CD8-positive, alpha-beta memory T cell (primary cell): ENCODE measurements around the gene ELK3. TPM values are rescaled to one million over a fixed set of nuclear protein-coding genes. Genes with fewer than 3 reads are reported as not detected.

ENCODE experiments used
- CTCF ChIA-PET: fragments of 350-600 bp; sonication (Branson Sonifier 250); formaldehyde crosslinking; loops from one replicate; lab custom pipeline; 2021; ENCODE audit warnings: antibody characterized with exemption; lab: Charles Lee
- POLR2A ChIA-PET: fragments of 350-600 bp; sonication (Branson Sonifier 250); formaldehyde crosslinking; loops from one replicate; lab custom pipeline; 2021; ENCODE audit warnings: antibody characterized with exemption; lab: Charles Lee
- DNase-seq, 5 donors: peaks; one replicate each; pipeline versions ENCODE4 v3.0.0 to v3.0.0-alpha.2; 2020 to 2022; ENCODE audit warnings: mixed read lengths in 1 of 5
- H3K27ac ChIP-seq: one replicate; pipeline ENCODE4 v1.7.0; 2013; ENCODE audit warnings: low read depth, mild to moderate bottlenecking, low read length, moderate library complexity
- H3K27me3 ChIP-seq: 2 replicates; pipeline ENCODE4 v1.7.0; 2013; ENCODE audit warnings: low read length, mild to moderate bottlenecking; ENCODE audit not compliant: insufficient read depth, poor library complexity, severe bottlenecking
- H3K36me3 ChIP-seq: 2 replicates; pipeline ENCODE4 v1.7.0; 2013; ENCODE audit warnings: mild to moderate bottlenecking, low read length, moderate library complexity; ENCODE audit not compliant: insufficient read depth
- H3K4me1 ChIP-seq: 2 replicates; pipeline ENCODE4 v1.7.0; 2013; ENCODE audit warnings: mild to moderate bottlenecking, low read length, moderate library complexity; ENCODE audit not compliant: insufficient read depth
- H3K4me3 ChIP-seq: 2 replicates; pipeline ENCODE4 v1.7.0; 2013; ENCODE audit warnings: mild to moderate bottlenecking, low read length
- H3K9me3 ChIP-seq: 2 replicates; pipeline ENCODE4 v1.7.0; 2013; ENCODE audit warnings: mild to moderate bottlenecking, low read length
- H3K27ac Mint-ChIP-seq, 8 donors: one replicate each; pipeline ENCODE4 v1.8.0; 2020 to 2021; ENCODE audit warnings: mixed read lengths in 8 of 8, mild to moderate bottlenecking in 6 of 8, inconsistent platforms in 3 of 8, moderate library complexity in 3 of 8
- H3K27me3 Mint-ChIP-seq, 2 donors: one replicate each; pipeline ENCODE4 v1.8.0; 2020 to 2021; ENCODE audit warnings: mixed read lengths in 2 of 2, mild to moderate bottlenecking in 1 of 2, moderate library complexity in 1 of 2
- H3K36me3 Mint-ChIP-seq, 3 donors: one replicate each; pipeline ENCODE4 v1.8.0; 2020 to 2021; ENCODE audit warnings: mixed read lengths in 3 of 3, inconsistent platforms in 1 of 3, mild to moderate bottlenecking in 1 of 3
- H3K4me1 Mint-ChIP-seq, 3 donors: one replicate each; pipeline ENCODE4 v1.8.0; 2020 to 2021; ENCODE audit warnings: mixed read lengths in 3 of 3, inconsistent platforms in 1 of 3, mild to moderate bottlenecking in 1 of 3
- H3K4me3 Mint-ChIP-seq, 7 donors: one replicate each; pipeline ENCODE4 v1.8.0; 2020 to 2021; ENCODE audit warnings: mixed read lengths in 7 of 7, mild to moderate bottlenecking in 6 of 7, moderate library complexity in 4 of 7, inconsistent platforms in 2 of 7
- H3K9me3 Mint-ChIP-seq, 5 donors: one replicate each; pipeline ENCODE4 v1.8.0; 2020 to 2022; ENCODE audit warnings: mixed read lengths in 5 of 5, mild to moderate bottlenecking in 3 of 5, moderate library complexity in 2 of 5, inconsistent platforms in 1 of 5
- polyA plus RNA-seq: library from polyadenylated mRNA; unstranded; fragments of 300-500 nt; fragmentation: Illumina TruSeq; gene quantifications from one replicate; pipeline ENCODE4 v1.2.3, GENCODE V29; 2021
- total RNA-seq, 2 experiments: library from RNA; stranded (reverse); gene quantifications; one replicate each; pipeline ENCODE4 v1.2.3, GENCODE V29; 2021

Gene ELK3
- total and polyA plus RNA-seq, 3 experiments from 2014 or later = 24.0 to 44.3 (median 28.4) TPM

DNA sequence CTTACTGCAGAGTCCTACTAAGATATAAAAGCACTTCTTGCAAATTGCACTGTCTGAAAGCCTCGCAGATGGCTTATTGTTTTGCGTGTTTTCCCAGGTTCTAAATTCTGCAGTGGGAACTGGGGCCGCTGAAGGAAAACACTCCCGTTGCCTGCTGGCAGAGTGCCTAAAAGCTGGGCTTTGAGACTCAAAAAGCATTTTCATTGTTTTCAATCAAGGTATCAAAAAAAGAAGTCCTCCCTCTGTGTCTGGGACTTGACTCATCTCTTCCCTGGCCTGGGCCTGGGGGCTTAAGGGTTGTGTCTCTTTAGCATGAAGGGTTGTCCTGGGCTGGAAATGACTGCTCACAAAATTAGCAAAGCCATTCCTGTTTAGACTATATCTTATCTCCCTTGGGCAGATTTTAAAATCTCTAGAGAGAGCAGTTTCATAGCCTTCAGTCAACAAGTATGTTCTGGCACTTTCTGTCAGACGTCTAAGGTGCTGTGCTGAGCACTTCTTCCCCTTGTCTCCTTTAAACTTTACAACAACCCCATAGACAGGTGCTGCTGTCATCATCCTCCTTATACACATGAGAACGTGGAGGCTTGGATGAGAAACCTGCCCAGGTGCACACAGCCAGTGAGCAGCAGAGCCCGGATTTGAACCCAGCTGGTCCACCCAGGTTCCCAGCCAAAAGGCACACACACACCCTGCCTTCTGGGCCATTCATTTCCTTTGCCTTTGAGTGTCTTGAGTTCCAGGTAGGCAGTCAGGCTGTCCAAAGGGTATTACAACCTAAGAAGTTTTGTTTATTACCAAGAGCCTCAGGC is 31.1 kb downstream of the ELK3 start:
- CTCF ChIA-PET = interaction anchor here (0.6 kb wide), 1 partner anchor 10 kb away, joined by 3 read pairs; no protein-coding TSS in a partner anchor
- no peak overlapping the region for H3K27ac ChIP-seq

DNA sequence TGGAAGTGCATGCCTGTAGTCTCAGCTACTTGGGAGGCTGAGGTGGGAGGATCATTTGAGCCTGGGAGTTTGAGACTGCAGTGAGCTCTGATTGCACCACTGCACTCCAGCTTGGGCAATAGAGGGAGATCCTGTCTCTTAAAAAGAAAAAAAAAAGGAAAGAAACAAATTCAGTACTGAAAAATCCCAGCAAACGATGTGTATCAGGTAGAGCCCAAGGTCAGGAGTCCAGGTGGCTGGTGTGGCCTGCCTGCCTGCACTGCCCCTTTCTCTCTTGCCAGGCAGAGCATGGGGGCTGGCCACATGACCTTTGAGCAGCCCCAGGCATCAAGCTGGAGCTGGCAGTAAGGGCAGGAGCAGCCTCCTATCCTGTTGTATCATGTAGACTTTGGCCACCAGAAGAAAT is 31.8 kb downstream of the ELK3 start:
- Mint-ChIP-seq H3K4me1 (peaks cover 26 to 41% (median 39%) of the 10 kb centered on the region in 3 donors), H3K36me3 (peaks cover 0 to 60% (median 18%) of the 10 kb centered on the region in 3 donors), H3K4me3 (peak overlapping the region in 2 of 7 donors; percentile 36 to 49), H3K9me3 (no peaks in the 10 kb centered on the region), H3K27me3 (no peaks in the 10 kb centered on the region), H3K27ac (peak overlapping the region in 6 of 8 donors; percentile 45 to 94 (median 88))
- H3K27me3 ChIP-seq = no peaks in the 10 kb centered on the region
- H3K27ac ChIP-seq = no peak overlapping the region
- H3K4me3 ChIP-seq = no peak overlapping the region
- POLR2A ChIA-PET = no interaction called here
- no peak for DNase-seq
- no peaks in the 10 kb centered on the region for H3K9me3 ChIP-seq
- H3K4me1 ChIP-seq = no peaks in the 10 kb centered on the region
- no peaks in the 10 kb centered on the region for H3K36me3 ChIP-seq
- CTCF ChIA-PET = no interaction called here

More for the DNA sequence above, 31.1 kb downstream of the ELK3 start:
- POLR2A ChIA-PET = no interaction called here
- Mint-ChIP-seq H3K4me3 (peak overlapping the region in 1 of 7 donors; percentile 49), H3K4me1 (peaks cover 26 to 42% (median 39%) of the 10 kb centered on the region in 3 donors), H3K9me3 (no peaks in the 10 kb centered on the region), H3K27ac (peak overlapping the region in 7 of 8 donors; percentile 50 to 94 (median 77)), H3K27me3 (no peaks in the 10 kb centered on the region), H3K36me3 (peaks cover 0 to 60% (median 18%) of the 10 kb centered on the region in 3 donors)
- no peaks in the 10 kb centered on the region for H3K9me3 ChIP-seq
- no peaks in the 10 kb centered on the region for H3K27me3 ChIP-seq
- H3K36me3 ChIP-seq = no peaks in the 10 kb centered on the region
- no peak overlapping the region for H3K4me3 ChIP-seq
- no peak for DNase-seq
- no peaks in the 10 kb centered on the region for H3K4me1 ChIP-seq

DNA sequence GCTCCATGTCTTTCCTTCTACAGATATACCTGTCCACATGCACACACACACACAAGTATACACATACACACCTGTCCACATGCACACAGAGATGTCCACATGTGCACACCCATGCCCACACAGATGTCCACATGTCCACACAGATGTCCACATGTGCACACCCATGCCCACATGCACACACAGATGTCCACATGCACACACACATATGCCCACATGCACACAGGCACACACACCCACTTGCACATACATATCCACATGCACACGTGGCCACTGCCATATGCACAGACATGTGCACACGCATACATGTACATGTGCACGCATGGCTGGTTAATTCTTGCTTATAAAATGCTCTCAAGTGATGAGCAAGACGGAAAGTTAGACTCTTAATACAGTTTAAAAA is 32.2 kb downstream of the ELK3 start:
- peak overlapping the region in 2 of 7 donors; percentile 7 to 36 for H3K4me3 Mint-ChIP-seq
- no peaks in the 10 kb centered on the region for H3K4me1 ChIP-seq
- no peaks in the 10 kb centered on the region for H3K36me3 ChIP-seq
- no peak for DNase-seq
- peak overlapping the region in 7 of 8 donors; percentile 69 to 94 (median 89) for H3K27ac Mint-ChIP-seq
- CTCF ChIA-PET = interaction anchor here (0.6 to 2.8 kb wide), 2 partner anchors 11 to 180 kb away, joined by 3 to 16 read pairs; no protein-coding TSS in a partner anchor
- H3K36me3 Mint-ChIP-seq = peaks cover 0 to 62% (median 18%) of the 10 kb centered on the region in 3 donors
- peaks cover 23 to 40% (median 39%) of the 10 kb centered on the region in 3 donors for H3K4me1 Mint-ChIP-seq
- H3K27ac ChIP-seq = no peak overlapping the region
- POLR2A ChIA-PET = no interaction called here
- H3K27me3 ChIP-seq = no peaks in the 10 kb centered on the region
- H3K9me3 ChIP-seq = no peaks in the 10 kb centered on the region
- no peak overlapping the region for H3K4me3 ChIP-seq
- H3K27me3 Mint-ChIP-seq = no peaks in the 10 kb centered on the region
- H3K9me3 Mint-ChIP-seq = no peaks in the 10 kb centered on the region

DNA sequence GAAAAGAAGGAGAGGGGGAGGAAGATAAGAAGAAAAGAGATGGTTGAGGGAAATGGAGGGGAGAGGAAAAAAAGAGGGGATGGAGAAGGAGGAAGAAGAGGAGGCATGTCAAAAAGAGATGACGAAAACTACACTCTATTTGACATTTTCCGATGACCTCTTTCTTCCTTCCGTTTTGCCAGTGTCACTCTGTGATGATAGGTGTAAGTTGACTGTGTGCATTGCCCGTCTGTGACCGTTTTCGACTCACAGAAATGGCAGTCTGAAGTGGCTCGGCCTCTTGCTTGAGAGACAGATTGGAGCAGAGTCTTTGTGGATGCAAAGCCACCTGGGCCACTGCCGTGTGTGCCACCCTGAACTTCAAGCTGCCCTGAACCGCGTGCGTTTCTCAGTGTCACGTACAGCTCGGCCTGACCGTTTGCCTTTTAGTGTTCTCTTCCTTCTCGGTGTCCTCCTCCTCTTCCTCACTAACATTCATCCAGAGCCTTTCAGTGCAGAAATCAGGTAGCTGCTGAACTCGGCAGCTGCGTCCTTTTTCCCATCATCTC is 32.7 kb downstream of the ELK3 start:
- peak overlapping the region in 7 of 8 donors; percentile 69 to 94 (median 89) for H3K27ac Mint-ChIP-seq

DNA sequence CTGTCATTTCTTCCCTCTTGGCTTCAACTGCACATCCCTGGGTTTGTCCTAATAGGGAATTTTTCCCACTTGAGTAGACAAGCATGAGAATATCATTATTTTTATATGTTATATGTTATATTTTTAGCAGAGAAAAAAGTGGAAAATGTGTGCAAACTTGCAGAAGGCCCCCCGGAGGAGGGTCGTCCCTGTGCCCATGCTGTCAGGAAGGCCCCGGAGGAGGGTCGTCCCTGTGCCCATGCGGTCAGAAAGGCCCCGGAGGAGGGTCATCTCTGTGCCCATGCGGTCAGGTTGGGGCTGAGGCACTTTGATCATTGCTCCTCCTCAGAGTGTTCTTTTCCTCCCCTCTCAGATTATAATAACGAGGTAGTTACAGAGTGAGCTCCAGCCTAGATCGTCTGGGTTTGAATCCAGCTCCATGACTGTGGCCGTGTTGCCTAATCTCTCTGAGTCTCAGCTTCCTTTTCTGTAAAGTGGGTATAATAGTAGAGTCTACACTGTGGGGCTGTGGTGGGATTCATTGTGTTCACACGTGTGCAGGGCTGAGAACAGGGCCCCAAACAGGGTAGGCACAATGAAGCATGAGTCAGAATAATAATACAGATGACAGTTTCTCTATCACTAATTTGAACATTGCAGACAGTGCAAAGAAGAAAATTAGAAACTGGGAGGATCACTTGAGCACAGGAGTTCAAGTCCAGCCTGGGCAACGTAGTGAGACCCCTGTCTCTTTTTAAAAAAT is 33.4 kb downstream of the ELK3 start:
- Histone ChIP-seq H3K4me1 (no peaks in the 10 kb centered on the region), H3K36me3 (no peaks in the 10 kb centered on the region), H3K27me3 (no peaks in the 10 kb centered on the region), H3K4me3 (no peak overlapping the region), H3K9me3 (no peaks in the 10 kb centered on the region), H3K27ac (no peak overlapping the region)
- Mint-ChIP-seq H3K36me3 (peaks cover 0 to 65% (median 15%) of the 10 kb centered on the region in 3 donors), H3K27me3 (no peaks in the 10 kb centered on the region), H3K4me1 (peaks cover 27 to 40% (median 37%) of the 10 kb centered on the region in 3 donors), H3K9me3 (no peaks in the 10 kb centered on the region), H3K27ac (peak overlapping the region in 7 of 8 donors; percentile 79 to 96 (median 88)), H3K4me3 (peak overlapping the region in 3 of 7 donors; percentile 7 to 52 (median 36))
- CTCF ChIA-PET = interaction anchor here (2.8 kb wide), 1 partner anchor 13 kb away, joined by 16 read pairs; no protein-coding TSS in a partner anchor
- POLR2A ChIA-PET = no interaction called here
- no peak for DNase-seq

More for the DNA sequence above, 32.7 kb downstream of the ELK3 start:
- DNase-seq = no peak
- ChIA-PET POLR2A (no interaction called here), CTCF (interaction anchor here (0.6 to 2.8 kb wide), 2 partner anchors 12 to 179 kb away, joined by 3 to 16 read pairs; no protein-coding TSS in a partner anchor)
- no peak overlapping the region for H3K27ac ChIP-seq
- Mint-ChIP-seq H3K4me3 (peak overlapping the region in 2 of 7 donors; percentile 7 to 36), H3K27me3 (no peaks in the 10 kb centered on the region), H3K9me3 (no peaks in the 10 kb centered on the region), H3K36me3 (peaks cover 0 to 65% (median 17%) of the 10 kb centered on the region in 3 donors), H3K4me1 (peaks cover 24 to 41% (median 40%) of the 10 kb centered on the region in 3 donors)
- no peak overlapping the region for H3K4me3 ChIP-seq
- no peaks in the 10 kb centered on the region for H3K4me1 ChIP-seq
- no peaks in the 10 kb centered on the region for H3K9me3 ChIP-seq
- no peaks in the 10 kb centered on the region for H3K36me3 ChIP-seq
- no peaks in the 10 kb centered on the region for H3K27me3 ChIP-seq

DNA sequence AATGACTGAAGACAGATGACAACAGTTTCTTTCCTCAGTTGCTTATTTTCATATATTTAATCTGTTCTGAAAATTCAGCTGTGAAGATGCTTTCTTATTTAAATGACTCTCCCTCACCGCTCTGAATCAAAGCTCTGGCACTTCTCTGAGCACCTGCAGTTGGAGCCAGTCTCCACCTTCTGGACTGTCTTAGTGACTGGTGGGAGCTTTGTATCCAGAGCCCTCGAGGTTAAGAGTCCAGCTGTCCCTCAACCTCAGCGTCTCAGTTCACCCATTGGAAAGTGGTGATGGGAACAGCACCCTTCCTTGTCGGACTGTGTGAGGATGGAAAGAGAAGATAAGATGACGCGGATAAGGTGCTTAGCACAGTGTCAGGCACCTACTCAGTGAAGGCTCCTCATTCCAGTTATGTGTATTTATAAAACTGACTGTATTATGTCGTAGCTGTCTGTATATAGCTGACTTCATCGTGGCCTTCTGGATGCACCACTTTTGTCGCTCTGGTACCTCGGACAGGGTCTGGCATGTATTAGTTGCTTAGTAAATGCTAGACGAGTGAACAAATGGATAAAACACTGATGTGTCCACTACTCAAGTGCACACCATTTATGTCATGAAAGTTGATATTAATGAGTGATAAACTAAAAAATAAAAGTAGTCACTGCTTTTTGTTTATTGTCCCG is 34.5 kb downstream of the ELK3 start:
- CTCF ChIA-PET = interaction anchor here (2.8 kb wide), 1 partner anchor 14 kb away, joined by 16 read pairs; no protein-coding TSS in a partner anchor

DNA sequence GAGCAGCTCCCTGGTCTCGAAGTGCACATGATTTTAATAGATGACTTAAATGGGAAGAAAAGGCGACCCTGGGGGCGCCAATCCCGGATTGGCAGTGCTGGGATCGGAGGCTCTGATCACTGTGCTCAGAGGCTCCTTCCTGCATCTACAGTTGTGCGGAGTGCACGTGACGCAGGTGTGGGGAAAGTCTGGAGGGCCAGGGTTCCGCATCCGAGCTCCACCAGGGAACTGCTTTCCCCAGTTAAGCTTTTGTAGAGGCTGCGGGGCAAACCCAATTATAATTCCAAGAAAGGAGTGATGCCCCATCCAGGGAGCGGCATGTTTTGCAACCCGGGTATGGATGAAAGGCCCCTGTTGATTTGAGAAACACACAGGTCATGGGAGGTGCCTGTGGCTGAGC is 36.5 kb downstream of the ELK3 start:
- Histone ChIP-seq H3K4me1 (peaks cover 4% of the 10 kb centered on the region), H3K27me3 (no peaks in the 10 kb centered on the region), H3K9me3 (no peaks in the 10 kb centered on the region), H3K36me3 (no peaks in the 10 kb centered on the region), H3K27ac (no peak overlapping the region), H3K4me3 (no peak overlapping the region)
- ChIA-PET CTCF (interaction anchor here (0.9 kb wide), 1 partner anchor 15 kb away, joined by 3 read pairs; no protein-coding TSS in a partner anchor), POLR2A (no interaction called here)
- Mint-ChIP-seq H3K4me1 (peaks cover 27 to 52% (median 32%) of the 10 kb centered on the region in 3 donors), H3K27ac (peak overlapping the region in 3 of 8 donors; percentile 35 to 48 (median 42)), H3K4me3 (no peak overlapping the region), H3K36me3 (peaks cover 0 to 45% (median 4%) of the 10 kb centered on the region in 3 donors), H3K9me3 (no peaks in the 10 kb centered on the region), H3K27me3 (no peaks in the 10 kb centered on the region)
- DNase-seq = no peak

More for the DNA sequence above, 34.5 kb downstream of the ELK3 start:
- H3K27me3 Mint-ChIP-seq = no peaks in the 10 kb centered on the region
- no peaks in the 10 kb centered on the region for H3K4me1 ChIP-seq
- no peak overlapping the region for H3K4me3 ChIP-seq
- peak overlapping the region in 4 of 8 donors; percentile 33 to 72 (median 36) for H3K27ac Mint-ChIP-seq
- peaks cover 24 to 37% (median 30%) of the 10 kb centered on the region in 3 donors for H3K4me1 Mint-ChIP-seq
- H3K36me3 Mint-ChIP-seq = peaks cover 0 to 56% (median 11%) of the 10 kb centered on the region in 3 donors
- POLR2A ChIA-PET = no interaction called here
- H3K4me3 Mint-ChIP-seq = no peak overlapping the region
- H3K9me3 Mint-ChIP-seq = no peaks in the 10 kb centered on the region
- no peak overlapping the region for H3K27ac ChIP-seq
- H3K27me3 ChIP-seq = no peaks in the 10 kb centered on the region
- no peaks in the 10 kb centered on the region for H3K9me3 ChIP-seq
- DNase-seq = no peak
- H3K36me3 ChIP-seq = no peaks in the 10 kb centered on the region
